ENCODE data around the gene ITPR2.

ITPR2 gene

DNA sequence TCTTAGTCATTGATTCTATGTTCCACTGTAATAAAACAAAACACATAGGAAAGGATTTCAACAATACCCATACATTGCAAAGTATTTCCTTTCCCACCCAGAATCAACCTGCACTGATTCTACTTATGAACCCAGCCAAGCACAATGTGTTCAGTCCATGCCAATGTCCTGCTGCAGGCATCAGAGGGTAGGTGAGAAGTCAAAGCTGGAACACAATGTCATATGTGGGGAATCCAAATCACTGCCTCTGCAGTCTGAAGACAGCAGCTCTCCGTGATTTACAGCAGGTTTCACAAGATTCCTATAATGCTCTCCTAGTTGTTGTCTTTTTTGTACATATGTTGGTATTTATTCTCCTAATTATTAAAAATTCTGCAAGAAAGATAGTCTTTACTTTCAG is 25.7 kb downstream of the ITPR2 start:
- no peak for DNase-seq (ENCODE audit: extremely low read depth, low read depth)

DNA sequence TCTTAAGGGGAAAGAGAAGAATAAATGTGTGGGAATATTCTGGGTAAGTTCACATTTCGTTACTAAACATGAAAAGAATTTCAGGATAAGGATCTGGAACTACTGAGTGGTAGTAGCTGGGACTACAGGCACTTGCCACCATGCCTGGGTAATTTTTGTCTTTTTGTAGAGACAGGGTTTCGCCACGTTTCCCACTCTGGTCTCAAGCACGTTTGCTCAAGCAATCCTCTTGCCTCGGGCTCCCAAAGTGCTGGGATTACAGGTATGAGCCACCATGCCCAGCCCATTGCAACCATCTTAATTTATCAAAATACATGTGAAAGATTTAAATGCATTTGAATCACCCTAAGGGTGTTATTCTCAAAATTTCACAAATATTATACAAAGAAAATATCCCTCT is 26.4 kb downstream of the ITPR2 start:
- TF ChIP-seq, protein P1, sequence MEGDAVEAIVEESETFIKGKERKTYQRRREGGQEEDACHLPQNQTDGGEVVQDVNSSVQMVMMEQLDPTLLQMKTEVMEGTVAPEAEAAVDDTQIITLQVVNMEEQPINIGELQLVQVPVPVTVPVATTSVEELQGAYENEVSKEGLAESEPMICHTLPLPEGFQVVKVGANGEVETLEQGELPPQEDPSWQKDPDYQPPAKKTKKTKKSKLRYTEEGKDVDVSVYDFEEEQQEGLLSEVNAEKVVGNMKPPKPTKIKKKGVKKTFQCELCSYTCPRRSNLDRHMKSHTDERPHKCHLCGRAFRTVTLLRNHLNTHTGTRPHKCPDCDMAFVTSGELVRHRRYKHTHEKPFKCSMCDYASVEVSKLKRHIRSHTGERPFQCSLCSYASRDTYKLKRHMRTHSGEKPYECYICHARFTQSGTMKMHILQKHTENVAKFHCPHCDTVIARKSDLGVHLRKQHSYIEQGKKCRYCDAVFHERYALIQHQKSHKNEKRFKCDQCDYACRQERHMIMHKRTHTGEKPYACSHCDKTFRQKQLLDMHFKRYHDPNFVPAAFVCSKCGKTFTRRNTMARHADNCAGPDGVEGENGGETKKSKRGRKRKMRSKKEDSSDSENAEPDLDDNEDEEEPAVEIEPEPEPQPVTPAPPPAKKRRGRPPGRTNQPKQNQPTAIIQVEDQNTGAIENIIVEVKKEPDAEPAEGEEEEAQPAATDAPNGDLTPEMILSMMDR (IDR thresholded peaks at IDR 0.05; ENCODE audit: low read depth, low read length), result no peak
- no peak for DNase-seq (ENCODE audit: extremely low read depth, low read depth)

More for the DNA sequence above, 25.7 kb downstream of the ITPR2 start:
- TF ChIP-seq, protein P1 (IDR thresholded peaks at IDR 0.05; ENCODE audit: low read depth, low read length), result no peak

DNA sequence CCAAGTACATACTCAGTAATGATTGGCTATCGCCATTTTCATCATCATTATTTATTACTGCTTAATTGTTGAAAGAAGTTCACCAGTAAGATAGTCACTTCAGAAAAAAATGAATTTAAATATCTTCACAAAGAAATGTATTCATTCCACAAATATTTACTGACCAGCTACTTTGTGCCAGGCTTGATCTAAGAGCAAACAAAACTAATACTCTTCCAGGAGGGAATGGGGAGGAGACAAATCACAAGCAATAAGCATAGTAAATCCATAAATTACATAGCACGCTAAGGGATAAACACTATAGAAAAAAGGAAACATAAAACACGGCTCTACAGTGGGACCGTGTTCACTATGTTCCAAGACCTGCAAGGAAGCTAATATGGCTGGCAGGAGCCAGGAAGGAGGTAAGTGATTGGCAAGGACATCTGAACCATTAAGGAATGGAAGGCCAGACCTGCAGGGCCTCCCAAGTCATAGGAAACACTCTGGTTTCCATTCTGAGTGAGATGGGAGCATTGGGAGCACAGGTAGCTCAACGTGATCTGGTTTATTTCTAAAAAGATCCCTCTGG is 27.5 kb downstream of the ITPR2 start:
- TF ChIP-seq, protein P1 (IDR thresholded peaks at IDR 0.05; ENCODE audit: low read depth, low read length), result no peak

DNA sequence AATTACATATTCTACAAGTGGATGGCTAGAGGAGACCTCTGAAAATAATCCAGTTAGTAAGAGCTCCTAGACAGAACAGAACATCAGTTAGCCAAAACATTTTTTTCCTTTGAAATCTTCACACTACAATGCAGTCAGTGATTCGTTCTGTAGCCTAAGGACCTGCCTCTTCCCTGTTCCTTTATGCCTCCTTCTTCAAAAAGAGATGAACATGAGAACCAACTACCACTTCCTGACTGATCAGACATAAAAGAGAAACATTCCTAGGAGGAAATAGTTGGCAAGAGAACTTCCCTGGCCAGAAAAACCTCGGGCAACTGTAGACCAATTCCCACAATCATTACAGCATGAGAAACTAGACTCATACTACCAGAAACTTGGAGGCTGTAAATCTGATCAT is 29.4 kb downstream of the ITPR2 start:
- TF ChIP-seq, protein P1 (IDR thresholded peaks at IDR 0.05; ENCODE audit: low read depth, low read length), result no peak
- no peak for DNase-seq (ENCODE audit: extremely low read depth, low read depth)

More for the DNA sequence above, 27.5 kb downstream of the ITPR2 start:
- no peak for DNase-seq (ENCODE audit: extremely low read depth, low read depth)

DNA sequence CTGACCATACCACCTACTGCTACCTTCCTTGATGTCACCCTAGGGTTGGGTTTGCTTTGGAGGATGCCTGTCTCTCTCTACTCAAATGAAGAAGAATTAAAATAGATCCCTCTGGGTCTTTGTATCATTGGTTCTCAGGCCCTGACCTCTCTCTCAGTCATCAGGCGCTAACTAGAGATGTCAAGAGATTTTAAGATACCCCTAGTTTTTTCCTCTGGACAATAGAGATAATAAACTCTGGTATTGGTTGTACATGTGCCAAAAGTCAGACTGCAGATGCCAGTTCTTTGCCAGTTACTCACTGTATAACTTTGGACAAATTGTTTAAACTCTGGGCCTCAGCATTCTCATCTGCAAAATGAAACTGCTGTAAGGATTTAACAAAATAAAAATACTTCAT is 31.5 kb downstream of the ITPR2 start:
- DNase-seq (ENCODE audit: extremely low read depth, low read depth), result no peak
- TF ChIP-seq, protein P1 (IDR thresholded peaks at IDR 0.05; ENCODE audit: low read depth, low read length), result no peak

DNA sequence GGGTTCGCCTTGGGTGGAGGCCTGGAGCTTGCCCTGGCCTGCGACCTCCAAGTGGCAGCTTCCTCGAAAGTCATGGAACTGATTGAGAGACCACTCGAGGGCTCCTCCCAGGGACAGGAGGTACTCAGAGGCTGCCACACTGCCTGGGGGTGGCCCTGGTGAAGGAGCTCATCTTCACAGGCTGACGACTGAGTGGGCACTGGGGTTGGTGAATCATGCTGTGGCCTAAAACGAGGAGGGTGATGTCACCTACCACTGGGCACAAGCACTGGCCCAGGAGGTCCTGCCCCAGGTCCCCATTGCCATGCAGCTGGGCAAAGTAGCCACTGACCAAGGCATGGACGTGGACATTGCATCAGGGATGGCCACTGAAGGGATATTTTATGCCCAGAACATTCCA is 32.1 kb downstream of the ITPR2 start:
- TF ChIP-seq, protein P1 (IDR thresholded peaks at IDR 0.05; ENCODE audit: low read depth, low read length), result no peak
- no peak for DNase-seq (ENCODE audit: extremely low read depth, low read depth)

DNA sequence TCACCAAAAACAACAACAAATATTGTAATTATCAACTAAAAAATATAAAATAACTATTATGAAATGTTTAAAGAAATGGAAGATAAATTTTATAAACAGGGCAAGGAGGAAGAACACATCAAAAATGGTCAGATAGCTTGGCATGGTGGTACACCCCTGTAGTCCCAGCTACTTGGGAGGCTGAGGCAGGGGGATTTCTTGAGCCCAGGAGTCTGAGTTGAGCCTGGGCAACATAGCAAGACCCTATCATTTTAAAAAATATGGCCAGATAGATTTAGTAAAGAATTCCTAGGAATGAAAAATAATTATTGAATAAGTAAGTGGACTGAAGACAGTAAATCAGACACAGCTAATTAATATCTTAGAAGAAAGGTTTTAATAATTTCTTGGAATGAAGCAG is 32.6 kb downstream of the ITPR2 start:
- TF ChIP-seq, protein P1 (IDR thresholded peaks at IDR 0.05; ENCODE audit: low read depth, low read length), result no peak
- no peak for DNase-seq (ENCODE audit: extremely low read depth, low read depth)
